Smooth muscle cell (in vitro differentiated cells): ENCODE results near the gene RAD51AP1. TPM values are rescaled to one million over a fixed set of nuclear protein-coding genes. Genes with fewer than 3 reads are reported as not detected.

Experiments
- DNase-seq: peaks from one replicate; lab custom pipeline; 2025; ENCODE audit not compliant: unreplicated experiment; lab: John Stamatoyannopoulos, UW
- H2AFZ ChIP-seq: fragments of 200-600 bp; sonication (generic); 2 replicates; pipeline ENCODE4 v1.6.0; 2016; ENCODE audit warnings: antibody characterized with exemption, low read depth, mild to moderate bottlenecking
- H3F3A ChIP-seq: fragments of 200-600 bp; sonication (generic); 2 replicates; pipeline ENCODE4 v1.6.0; 2017; ENCODE audit warnings: antibody characterized with exemption, low read depth
- H3K27ac ChIP-seq: fragments of 200-600 bp; sonication (generic); 2 replicates; pipeline ENCODE4 v1.5.1; 2016; ENCODE audit warnings: low read depth, mild to moderate bottlenecking
- H3K27me3 ChIP-seq: fragments of 200-600 bp; sonication (generic); 2 replicates; pipeline ENCODE4 v1.6.1; 2016; ENCODE audit warnings: low read depth, mild to moderate bottlenecking
- H3K36me3 ChIP-seq: fragments of 200-600 bp; sonication (generic); 2 replicates; pipeline ENCODE4 v1.5.1; 2016; ENCODE audit warnings: low read depth
- H3K4me1 ChIP-seq: fragments of 200-600 bp; sonication (generic); 2 replicates; pipeline ENCODE4 v1.5.1; 2016; ENCODE audit warnings: low read depth
- H3K4me2 ChIP-seq: fragments of 200-600 bp; sonication (generic); 2 replicates; pipeline ENCODE4 v1.6.0; 2016; ENCODE audit warnings: mild to moderate bottlenecking
- H3K4me3 ChIP-seq: fragments of 200-600 bp; sonication (generic); 2 replicates; pipeline ENCODE4 v1.5.1; 2016; ENCODE audit warnings: mild to moderate bottlenecking
- H3K79me2 ChIP-seq: fragments of 200-600 bp; sonication (generic); 2 replicates; pipeline ENCODE4 v1.6.0; 2016; ENCODE audit warnings: low read depth, mild to moderate bottlenecking
- H3K9ac ChIP-seq: fragments of 200-600 bp; sonication (generic); 2 replicates; pipeline ENCODE4 v1.6.0; 2016; ENCODE audit warnings: low read depth
- H3K9me3 ChIP-seq: fragments of 200-600 bp; sonication (generic); replicated peaks from 2 replicates; pipeline ENCODE4 v1.5.1; 2016; ENCODE audit warnings: low read depth
- H4K20me1 ChIP-seq: fragments of 200-600 bp; sonication (generic); 2 replicates; pipeline ENCODE4 v1.6.0; 2016; ENCODE audit warnings: low read depth
- CTCF ChIP-seq: fragments of 200-600 bp; sonication (generic); IDR thresholded peaks from 2 replicates; pipeline ENCODE4 v1.5.1; 2017; ENCODE audit warnings: borderline replicate concordance, mild to moderate bottlenecking, antibody characterized with exemption; ENCODE audit not compliant: insufficient read depth, poor library complexity, severe bottlenecking
- WGBS: methylation state at CpG from one replicate; pipeline ENCODE4 v1.1.7; 2016; ENCODE audit warnings: low lambda C conversion rate; 5-methylcytosine and 5-hydroxymethylcytosine counted together
- polyA plus RNA-seq: library from polyadenylated mRNA; unstranded; fragments of >200 nt; fragmentation: Nextera tagmentation; extraction: Ambion mirVana; gene quantifications from 2 replicates; pipeline ENCODE4 v1.2.1, GENCODE V29; 2016
- total RNA-seq: library from RNA; depleted of rRNA; stranded (reverse); fragments of >200 nt; gene quantifications from 2 replicates; pipeline ENCODE4 v1.2.3, GENCODE V29; 2014

Gene RAD51AP1
- total and polyA plus RNA-seq, 2 experiments from 2014 or later, result 8.7 to 20.7 TPM

- WGBS, result 92% methylated on average over 5 of the region's 6 CpGs
Measured at GRCh38 chr12:4584281-4584680, 45.6 kb downstream of the RAD51AP1 start.

GRCh38 chr12:4584896-4585295 is 46.2 kb downstream of the RAD51AP1 start:
- Histone ChIP-seq H3K4me2 (no peak overlapping the region), H4K20me1 (no peaks in the 10 kb centered on the region), H3F3A (no peaks in the 10 kb centered on the region), H3K27ac (no peak overlapping the region), H3K9me3 (no peaks in the 10 kb centered on the region), H3K79me2 (no peaks in the 10 kb centered on the region), H3K9ac (no peak overlapping the region), H3K4me3 (no peak overlapping the region), H2AFZ (no peak overlapping the region), H3K4me1 (peaks cover 11% of the 10 kb centered on the region), H3K36me3 (no peaks in the 10 kb centered on the region), H3K27me3 (peaks cover 7% of the 10 kb centered on the region)
- WGBS, result 86% methylated on average over 7 of the region's 7 CpGs
- TF ChIP-seq CTCF, result no peak
- no peak for DNase-seq

More at GRCh38 chr12:4584281-4584680, 45.6 kb downstream of the RAD51AP1 start:
- no peak overlapping the region for H3K9ac ChIP-seq
- H3K27ac ChIP-seq, result no peak overlapping the region
- no peak overlapping the region for H3K4me2 ChIP-seq
- H3K79me2 ChIP-seq, result no peaks in the 10 kb centered on the region
- peaks cover 7% of the 10 kb centered on the region for H3K27me3 ChIP-seq
- H3K9me3 ChIP-seq, result no peaks in the 10 kb centered on the region
- TF ChIP-seq CTCF, result no peak
- no peaks in the 10 kb centered on the region for H3F3A ChIP-seq
- H3K36me3 ChIP-seq, result no peaks in the 10 kb centered on the region
- no peak overlapping the region for H2AFZ ChIP-seq
- H3K4me3 ChIP-seq, result no peak overlapping the region
- no peaks in the 10 kb centered on the region for H4K20me1 ChIP-seq
- H3K4me1 ChIP-seq, result peaks cover 11% of the 10 kb centered on the region
- no peak for DNase-seq

GRCh38 chr12:4586500-4586899 is 47.8 kb downstream of the RAD51AP1 start:
- Histone ChIP-seq H3K79me2 (no peaks in the 10 kb centered on the region), H3K4me3 (no peak overlapping the region), H4K20me1 (no peaks in the 10 kb centered on the region), H2AFZ (no peak overlapping the region), H3K4me2 (no peak overlapping the region), H3K9ac (no peak overlapping the region), H3K36me3 (no peaks in the 10 kb centered on the region), H3K9me3 (no peaks in the 10 kb centered on the region), H3F3A (no peaks in the 10 kb centered on the region), H3K27ac (no peak overlapping the region), H3K4me1 (no peaks in the 10 kb centered on the region), H3K27me3 (peaks cover 14% of the 10 kb centered on the region)
- TF ChIP-seq CTCF, result no peak
- 83% methylated on average over 5 of the region's 5 CpGs for WGBS
- no peak for DNase-seq

- no peak overlapping the region for H3K9ac ChIP-seq
- no peaks in the 10 kb centered on the region for H4K20me1 ChIP-seq
- no peak overlapping the region for H3K27ac ChIP-seq
- 54% methylated on average over 9 of the region's 9 CpGs for WGBS
- no peaks in the 10 kb centered on the region for H3K4me1 ChIP-seq
- no peak overlapping the region for H3K4me3 ChIP-seq
- H2AFZ ChIP-seq, result no peak overlapping the region
- no peaks in the 10 kb centered on the region for H3K9me3 ChIP-seq
- no peaks in the 10 kb centered on the region for H3F3A ChIP-seq
- H3K36me3 ChIP-seq, result no peaks in the 10 kb centered on the region
- no peak for DNase-seq
- TF ChIP-seq CTCF, result no peak
- H3K27me3 ChIP-seq, result peaks cover 14% of the 10 kb centered on the region
- H3K4me2 ChIP-seq, result no peak overlapping the region
- no peaks in the 10 kb centered on the region for H3K79me2 ChIP-seq
Measured at GRCh38 chr12:4587108-4587507, 48.4 kb downstream of the RAD51AP1 start.
